HCT116 (cell line): ENCODE data around the gene HOXC12. TPM values are rescaled to one million over a fixed set of nuclear protein-coding genes. Genes with fewer than 3 reads are reported as not detected.

Experiments used
- ATAC-seq: fragments of 200-7000 bp; cut with Tn5 transposase; 2 replicates; pipeline ENCODE4 v1.9.1; 2020; ENCODE audit warnings: mild to moderate bottlenecking, moderate library complexity
- BruUV-seq: library from RNA; stranded (reverse); fragments of 400-500 nt; replicated peaks from 2 replicates; lab custom pipeline; 2021; lab: Mats Ljungman, UMichigan
- CTCF ChIA-PET: fragments of 300-600 bp; sonication (Branson Sonifier 250); formaldehyde crosslinking; loops from one replicate; lab custom pipeline; 2021; ENCODE audit warnings: antibody characterized with exemption; lab: Charles Lee
- POLR2A ChIA-PET: fragments of 300-600, 350-600 bp; sonication (Branson Sonifier 250); formaldehyde crosslinking; loops from one replicate; lab custom pipeline; 2021; ENCODE audit warnings: antibody characterized with exemption; lab: Charles Lee
- RAD21 ChIA-PET, 2 experiments: fragments of 300-600 bp; sonication (Branson Sonifier 250); formaldehyde crosslinking; loops; one replicate each; lab custom pipeline; 2023; ENCODE audit warnings: low total read pairs in 2 of 2; ENCODE audit not compliant: uncharacterized antibody in 2 of 2, unreplicated experiment in 2 of 2, low non-redundant PET in 1 of 2; lab: Charles Lee
- DNase-seq: peaks from one replicate; pipeline ENCODE4 v3.0.0-alpha.2; 2010; ENCODE audit warnings: low read depth, low spot score
- H2AFZ ChIP-seq: fragments of 200-600 bp; shearing (Covaris generic), sonication (generic); 2 replicates; pipeline ENCODE4 v1.6.1; 2017; ENCODE audit warnings: low read depth, mixed run types, mixed read lengths, antibody characterized with exemption, low read length; ENCODE audit not compliant: poor library complexity, severe bottlenecking
- H3K27ac ChIP-seq: 2 replicates; pipeline ENCODE4 v1.5.1; 2012; ENCODE audit warnings: low read depth, low read length
- H3K27me3 ChIP-seq: fragments of 200-600 bp; sonication (generic); 2 replicates; pipeline ENCODE4 v1.6.1; 2016; ENCODE audit warnings: mixed run types, low read length, mixed read lengths; ENCODE audit not compliant: insufficient read depth
- H3K36me3 ChIP-seq, 2 experiments: fragments of 200-500 bp in 1 of 2; fragments of 200-600 bp in 1 of 2; sonication (Bioruptor generic) in 1 of 2; sonication (generic) in 1 of 2; 2 replicates each; pipeline versions ENCODE4 v1.5.1 to v1.6.1; 2014 to 2016; ENCODE audit warnings: low read length in 2 of 2, inconsistent platforms in 1 of 2, mixed read lengths in 1 of 2, mixed run types in 1 of 2; ENCODE audit not compliant: insufficient read depth in 2 of 2, control insufficient read depth in 1 of 2
- H3K4me1 ChIP-seq, 2 experiments: fragments of 200-600 bp in 1 of 2; sonication (generic) in 1 of 2; 2 replicates each; pipeline versions ENCODE4 v1.5.1 to v1.6.1; 2012 to 2017; ENCODE audit warnings: low read length in 2 of 2, inconsistent platforms in 1 of 2, mild to moderate bottlenecking in 1 of 2, mixed read lengths in 1 of 2, mixed run types in 1 of 2, moderate library complexity in 1 of 2; ENCODE audit not compliant: insufficient read depth in 2 of 2, control insufficient read depth in 1 of 2
- H3K4me2 ChIP-seq: fragments of 200-600 bp; sonication (generic); 2 replicates; pipeline ENCODE4 v1.6.1; 2017; ENCODE audit warnings: mixed run types, low read length, mixed read lengths
- H3K4me3 ChIP-seq, 2 experiments: fragments of 200-600 bp in 1 of 2; sonication (generic) in 1 of 2; replicated peaks in 1 of 2; 2 replicates each; pipeline ENCODE4 v1.5.1; 2011 to 2016; ENCODE audit warnings: low read length in 2 of 2, control low read depth in 1 of 2, low read depth in 1 of 2, mild to moderate bottlenecking in 1 of 2, mixed read lengths in 1 of 2, mixed run types in 1 of 2
- H3K79me2 ChIP-seq: fragments of 200-600 bp; sonication (generic); 2 replicates; pipeline ENCODE4 v1.6.1; 2017; ENCODE audit warnings: mild to moderate bottlenecking, mixed run types, low read length, moderate library complexity, mixed read lengths; ENCODE audit not compliant: insufficient read depth
- H3K9ac ChIP-seq: fragments of 200-600 bp; sonication (generic); 2 replicates; pipeline ENCODE4 v1.6.1; 2016; ENCODE audit warnings: low read length, mixed read lengths
- H3K9me2 ChIP-seq: fragments of 200-600 bp; sonication (generic), shearing (Covaris generic); 2 replicates; pipeline ENCODE4 v1.6.1; 2017; ENCODE audit warnings: mixed run types, mild to moderate bottlenecking, moderate library complexity; ENCODE audit not compliant: insufficient read depth
- H3K9me3 ChIP-seq, 2 experiments: fragments of 200-500 bp in 1 of 2; fragments of 200-600 bp in 1 of 2; sonication (Bioruptor generic) in 1 of 2; sonication (generic) in 1 of 2; 2 replicates each; pipeline ENCODE4 v1.6.1; 2014 to 2017; ENCODE audit warnings: low read length in 2 of 2, mixed read lengths in 2 of 2, inconsistent platforms in 1 of 2, low read depth in 1 of 2, mild to moderate bottlenecking in 1 of 2, mixed run types in 1 of 2, moderate library complexity in 1 of 2; ENCODE audit not compliant: control insufficient read depth in 1 of 2, insufficient read depth in 1 of 2
- H4K20me1 ChIP-seq: fragments of 200-600 bp; sonication (generic), shearing (Covaris generic); 2 replicates; pipeline ENCODE4 v1.6.1; 2017; ENCODE audit warnings: mixed run types, mild to moderate bottlenecking, moderate library complexity; ENCODE audit not compliant: insufficient read depth
- CEBPB ChIP-seq: IDR thresholded peaks from 2 replicates; pipeline ENCODE4 v1.6.1; 2012; ENCODE audit warnings: low read depth
- EGR1 ChIP-seq: IDR thresholded peaks from 2 replicates; pipeline ENCODE4 v1.6.1; 2012; ENCODE audit warnings: low read depth
- FOSL1 ChIP-seq: IDR thresholded peaks from 2 replicates; pipeline ENCODE4 v1.6.1; 2012; ENCODE audit warnings: low read depth
- JUND ChIP-seq: IDR thresholded peaks from 2 replicates; pipeline ENCODE4 v1.6.1; 2012
- MAX ChIP-seq: IDR thresholded peaks from 2 replicates; pipeline ENCODE4 v1.6.1; 2012
- POLR2A ChIP-seq: IDR thresholded peaks from 2 replicates; pipeline ENCODE4 v1.7.0; 2011; ENCODE audit warnings: borderline replicate concordance; ENCODE audit not compliant: insufficient read depth, insufficient read length; ENCODE audit errors: extremely low read depth
- POLR2AphosphoS5 ChIP-seq: IDR thresholded peaks from 2 replicates; pipeline ENCODE4 v1.6.1; 2011; ENCODE audit warnings: mild to moderate bottlenecking, low read depth, low read length, moderate library complexity
- RAD21 ChIP-seq: IDR thresholded peaks from 2 replicates; pipeline ENCODE4 v1.6.1; 2012; ENCODE audit warnings: low read depth, mild to moderate bottlenecking
- SIN3A ChIP-seq: IDR thresholded peaks from 2 replicates; pipeline ENCODE4 v1.6.1; 2012; ENCODE audit warnings: low read depth
- TCF7L2 ChIP-seq: IDR thresholded peaks from 2 replicates; pipeline ENCODE4 v1.7.0; 2011; ENCODE audit warnings: borderline replicate concordance, inconsistent platforms; ENCODE audit not compliant: insufficient read depth, insufficient read length; ENCODE audit errors: extremely low read depth
- YY1 ChIP-seq: IDR thresholded peaks from 2 replicates; pipeline ENCODE4 v1.6.1; 2011; ENCODE audit warnings: low read length, low read depth, moderate library complexity, mild to moderate bottlenecking; ENCODE audit not compliant: insufficient replicate concordance; ENCODE audit errors: extremely low read depth
- ZBTB33 ChIP-seq: IDR thresholded peaks from 2 replicates; pipeline ENCODE4 v1.6.1; 2011; ENCODE audit warnings: mild to moderate bottlenecking, low read length, moderate library complexity; ENCODE audit not compliant: insufficient replicate concordance; ENCODE audit errors: extremely low read depth
- ZFX ChIP-seq: fragments of 450-650 bp; IDR thresholded peaks from 2 replicates; pipeline ENCODE4 v1.6.1; 2017
- ZNF274 ChIP-seq: fragments of 200-500 bp; sonication (Bioruptor generic); IDR thresholded peaks from 2 replicates; pipeline ENCODE4 v1.6.1; 2014; ENCODE audit warnings: mild to moderate bottlenecking, low read depth, low read length, inconsistent platforms
- intact Hi-C: fragments of 100-400 bp; cut with micrococcal nuclease; formaldehyde crosslinking; loops from 2 replicates; pipeline ENCODE4 v1.10.0; 2022
- total RNA-seq: library from RNA; stranded (reverse); gene quantifications from one replicate; pipeline ENCODE4 v1.2.1, GENCODE V29; 2021; ENCODE audit not compliant: unreplicated experiment
- TF ChIP-seq, protein P1 (sequence below): IDR thresholded peaks from 2 replicates; pipeline ENCODE4 v1.6.1; 2012; ENCODE audit warnings: low read depth
- TF ChIP-seq, protein P2 (sequence below): IDR thresholded peaks from 2 replicates; pipeline ENCODE4 v1.6.1; 2012

HOXC12 gene
- total RNA-seq, 1 experiment from 2014 or later = not detected

- DNase-seq = no peak
- no peak overlapping the region for H3K4me2 ChIP-seq
- TF ChIP-seq JUND (no peak), MAX (no peak), ZNF274 (no peak), TCF7L2 (no peak), SIN3A (no peak), RAD21 (no peak), YY1 (no peak), ZFX (no peak), EGR1 (no peak), POLR2A (no peak), CEBPB (no peak), FOSL1 (no peak), POLR2AphosphoS5 (no peak), ZBTB33 (no peak)
- TF ChIP-seq, protein P1, sequence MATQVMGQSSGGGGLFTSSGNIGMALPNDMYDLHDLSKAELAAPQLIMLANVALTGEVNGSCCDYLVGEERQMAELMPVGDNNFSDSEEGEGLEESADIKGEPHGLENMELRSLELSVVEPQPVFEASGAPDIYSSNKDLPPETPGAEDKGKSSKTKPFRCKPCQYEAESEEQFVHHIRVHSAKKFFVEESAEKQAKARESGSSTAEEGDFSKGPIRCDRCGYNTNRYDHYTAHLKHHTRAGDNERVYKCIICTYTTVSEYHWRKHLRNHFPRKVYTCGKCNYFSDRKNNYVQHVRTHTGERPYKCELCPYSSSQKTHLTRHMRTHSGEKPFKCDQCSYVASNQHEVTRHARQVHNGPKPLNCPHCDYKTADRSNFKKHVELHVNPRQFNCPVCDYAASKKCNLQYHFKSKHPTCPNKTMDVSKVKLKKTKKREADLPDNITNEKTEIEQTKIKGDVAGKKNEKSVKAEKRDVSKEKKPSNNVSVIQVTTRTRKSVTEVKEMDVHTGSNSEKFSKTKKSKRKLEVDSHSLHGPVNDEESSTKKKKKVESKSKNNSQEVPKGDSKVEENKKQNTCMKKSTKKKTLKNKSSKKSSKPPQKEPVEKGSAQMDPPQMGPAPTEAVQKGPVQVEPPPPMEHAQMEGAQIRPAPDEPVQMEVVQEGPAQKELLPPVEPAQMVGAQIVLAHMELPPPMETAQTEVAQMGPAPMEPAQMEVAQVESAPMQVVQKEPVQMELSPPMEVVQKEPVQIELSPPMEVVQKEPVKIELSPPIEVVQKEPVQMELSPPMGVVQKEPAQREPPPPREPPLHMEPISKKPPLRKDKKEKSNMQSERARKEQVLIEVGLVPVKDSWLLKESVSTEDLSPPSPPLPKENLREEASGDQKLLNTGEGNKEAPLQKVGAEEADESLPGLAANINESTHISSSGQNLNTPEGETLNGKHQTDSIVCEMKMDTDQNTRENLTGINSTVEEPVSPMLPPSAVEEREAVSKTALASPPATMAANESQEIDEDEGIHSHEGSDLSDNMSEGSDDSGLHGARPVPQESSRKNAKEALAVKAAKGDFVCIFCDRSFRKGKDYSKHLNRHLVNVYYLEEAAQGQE = no peak
- TF ChIP-seq, protein P2, sequence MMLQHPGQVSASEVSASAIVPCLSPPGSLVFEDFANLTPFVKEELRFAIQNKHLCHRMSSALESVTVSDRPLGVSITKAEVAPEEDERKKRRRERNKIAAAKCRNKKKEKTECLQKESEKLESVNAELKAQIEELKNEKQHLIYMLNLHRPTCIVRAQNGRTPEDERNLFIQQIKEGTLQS = no peak
- H3K9me2 ChIP-seq = no peaks in the 10 kb centered on the region
- no TSS peak for BruUV-seq
- H4K20me1 ChIP-seq = no peaks in the 10 kb centered on the region
- ChIA-PET RAD21 (no interaction called here), POLR2A (no interaction called here), CTCF (no interaction called here)
- H3K36me3 ChIP-seq = no peaks in the 10 kb centered on the region
- H2AFZ ChIP-seq = no peak overlapping the region
- H3K4me1 ChIP-seq = no peaks in the 10 kb centered on the region
- H3K79me2 ChIP-seq = no peaks in the 10 kb centered on the region
- H3K4me3 ChIP-seq = no peak overlapping the region
- intact Hi-C loops = no loop called here
- H3K9ac ChIP-seq = no peak overlapping the region
- no peak for ATAC-seq
- no peak overlapping the region for H3K27ac ChIP-seq
- H3K27me3 ChIP-seq = no peaks in the 10 kb centered on the region
- no peaks in the 10 kb centered on the region for H3K9me3 ChIP-seq
Measured at GRCh38 chr12:53960187-53961024, 5.7 kb downstream of the HOXC12 start.
